Transverse colon (tissue), 4 donors: ENCODE data around the gene AKT3. TPM values are rescaled to one million over a fixed set of nuclear protein-coding genes. Genes with fewer than 3 reads are reported as not detected.

Experiments
- DNase-seq: peaks from one replicate; pipeline ENCODE4 v3.0.0-alpha.2; 2019
- H3K27ac ChIP-seq, 4 donors: fragments of 200-600 bp; sonication (generic); 2 replicates each; pipeline ENCODE4 v1.5.1; 2016 to 2018; ENCODE audit warnings: inconsistent platforms in 4 of 4
- H3K27me3 ChIP-seq: fragments of 200-600 bp; sonication (generic); 2 replicates; pipeline ENCODE4 v1.5.1; 2017; ENCODE audit warnings: inconsistent platforms
- H3K36me3 ChIP-seq, 4 donors: fragments of 200-600 bp; sonication (generic); 2 replicates each; pipeline ENCODE4 v1.5.1; 2017 to 2019; ENCODE audit warnings: inconsistent platforms in 4 of 4
- H3K4me1 ChIP-seq, 4 donors: fragments of 200-600 bp; sonication (generic); 2 replicates each; pipeline ENCODE4 v1.5.1; 2017 to 2020; ENCODE audit warnings: inconsistent platforms in 4 of 4
- H3K4me3 ChIP-seq, 4 donors: fragments of 200-600 bp; sonication (generic); 1 replicate in 1 of 4; 2 replicates in 3 of 4; pipeline versions ENCODE4 v1.5.1 to v1.6.1; 2017 to 2019; ENCODE audit warnings: inconsistent platforms in 4 of 4
- H3K9me3 ChIP-seq, 2 donors: fragments of 200-600 bp; sonication (generic); 2 replicates each; pipeline ENCODE4 v1.5.1; 2017 to 2019; ENCODE audit warnings: inconsistent platforms in 2 of 2
- CTCF ChIP-seq, 5 experiments: fragments of 200-600 bp in 3 of 5; fragments of 450-650 bp in 2 of 5; sonication (generic) in 3 of 5; IDR thresholded peaks; 1 replicate in 2 of 5; 2 replicates in 3 of 5; pipeline ENCODE4 v1.5.1; 2016 to 2017; ENCODE audit warnings: antibody characterized with exemption in 5 of 5, inconsistent platforms in 3 of 5, mild to moderate bottlenecking in 2 of 5, moderate library complexity in 1 of 5
- EP300 ChIP-seq: sonication (generic); formaldehyde crosslinking; IDR thresholded peaks from one replicate; pipeline ENCODE4 v1.6.1; 2017; ENCODE audit warnings: antibody characterized with exemption, low read depth
- POLR2A ChIP-seq: fragments of 450-650 bp; IDR thresholded peaks from one replicate; pipeline ENCODE4 v1.6.1; 2016; ENCODE audit warnings: antibody characterized with exemption, mild to moderate bottlenecking, moderate library complexity
- POLR2AphosphoS5 ChIP-seq, 3 donors: sonication (generic); formaldehyde crosslinking; IDR thresholded peaks; one replicate each; pipeline ENCODE4 v1.6.1; 2016; ENCODE audit warnings: antibody characterized with exemption in 3 of 3
- WGBS, 2 donors: methylation state at CpG; one replicate each; pipeline ENCODE4 v1.1.5; 2018; ENCODE audit warnings: low coverage in 1 of 2; 5-methylcytosine and 5-hydroxymethylcytosine counted together
- in situ Hi-C, 4 donors: fragments of 200-750 bp; cut with MboI; loops; one replicate each; pipeline versions ENCODE4 v1.15.0 to v1.15.1; 2017; ENCODE audit warnings: low sequenced_read_pairs in 3 of 4, low pct_ligation_motif_present in 1 of 4, low pct_unique_long_range_greater_than_20kb in 1 of 4
- intact Hi-C: fragments of 100-400 bp; cut with DNase I; formaldehyde crosslinking; loops from one replicate; pipeline ENCODE4 v1.15.1; 2023; ENCODE audit warnings: low total_unique reads
- total RNA-seq, 4 donors: library from RNA; depleted of rRNA; stranded (reverse); fragments of >200 nt; gene quantifications; one replicate each; pipeline ENCODE4 v1.1.0, GENCODE V29; 2016

The AKT3 gene
- total RNA-seq, 4 donors from 2014 or later = 9.8 to 27.2 (median 19.4) TPM

GRCh38 chr1:243890576-243890975 lies 40.5 kb upstream of the AKT3 start:
- 63% methylated on average over 2 of the region's 2 CpGs; no CpG with 5 or more reads in 1 of the 2 donors for WGBS, 2 donors
- in situ Hi-C loops (no loop called here), intact Hi-C loops (no loop called here)
- H3K36me3 ChIP-seq = no peaks in the 10 kb centered on the region
- DNase-seq = no peak
- no peaks in the 10 kb centered on the region for H3K4me1 ChIP-seq
- H3K9me3 ChIP-seq = no peaks in the 10 kb centered on the region
- no peak overlapping the region for H3K27ac ChIP-seq
- H3K27me3 ChIP-seq = no peaks in the 10 kb centered on the region
- H3K4me3 ChIP-seq = no peak overlapping the region
- TF ChIP-seq POLR2AphosphoS5 (IDR thresholded peaks at IDR 0.05) = no peak
- TF ChIP-seq CTCF (IDR thresholded peaks at IDR 0.05) = no peak
- TF ChIP-seq EP300 = no peak
- TF ChIP-seq POLR2A = no peak

- no peaks in the 10 kb centered on the region for H3K36me3 ChIP-seq
- H3K27me3 ChIP-seq = no peaks in the 10 kb centered on the region
- H3K27ac ChIP-seq = no peak overlapping the region
- H3K9me3 ChIP-seq = no peaks in the 10 kb centered on the region
- H3K4me3 ChIP-seq = no peak overlapping the region
- no peak for DNase-seq
- intact Hi-C loops = no loop called here
- H3K4me1 ChIP-seq = no peaks in the 10 kb centered on the region
- 0 to 38% methylated on average over 1 of the region's 1 CpG for WGBS, 2 donors
- in situ Hi-C loops = no loop called here
- no peak for TF ChIP-seq POLR2A
- TF ChIP-seq CTCF (IDR thresholded peaks at IDR 0.05) = no peak
- no peak for TF ChIP-seq POLR2AphosphoS5 (IDR thresholded peaks at IDR 0.05)
- TF ChIP-seq EP300 = no peak
These were observed 35.8 kb upstream of the AKT3 start for GRCh38 chr1:243885806-243886205.

- Histone ChIP-seq H3K9me3 (no peaks in the 10 kb centered on the region), H3K4me1 (no peaks in the 10 kb centered on the region), H3K27me3 (no peaks in the 10 kb centered on the region), H3K27ac (no peak overlapping the region), H3K36me3 (no peaks in the 10 kb centered on the region), H3K4me3 (no peak overlapping the region)
- TF ChIP-seq EP300 (no peak), POLR2AphosphoS5 (IDR thresholded peaks at IDR 0.05) (no peak), CTCF (IDR thresholded peaks at IDR 0.05) (no peak)
- in situ Hi-C loops = no loop called here
- intact Hi-C loops = no loop called here
- 62 to 75% methylated on average over 5 of the region's 5 CpGs for WGBS, 2 donors
- DNase-seq = no peak
These were observed 34.6 kb upstream of the AKT3 start for GRCh38 chr1:243884603-243885002.

GRCh38 chr1:243883551-243883950 lies 33.5 kb upstream of the AKT3 start:
- intact Hi-C loops = no loop called here

More at GRCh38 chr1:243883551-243883950, 33.5 kb upstream of the AKT3 start:
- H3K4me1 ChIP-seq = no peaks in the 10 kb centered on the region
- TF ChIP-seq EP300 (no peak), POLR2A (no peak), POLR2AphosphoS5 (IDR thresholded peaks at IDR 0.05) (no peak), CTCF (IDR thresholded peaks at IDR 0.05) (no peak)
- no peaks in the 10 kb centered on the region for H3K27me3 ChIP-seq
- no peak overlapping the region for H3K4me3 ChIP-seq
- 86 to 92% methylated on average over 2 of the region's 2 CpGs for WGBS, 2 donors
- in situ Hi-C loops = no loop called here
- H3K36me3 ChIP-seq = no peaks in the 10 kb centered on the region
- H3K9me3 ChIP-seq = no peaks in the 10 kb centered on the region
- no peak for DNase-seq
- no peak overlapping the region for H3K27ac ChIP-seq
